Measurements from ENCODE around the gene CCL26. TPM values are rescaled to one million over a fixed set of nuclear protein-coding genes. Genes with fewer than 3 reads are reported as not detected.

The CCL26 gene
- total and polyA plus RNA-seq, 9 of the 15 experiments (the other 6 are each of a cell fraction or from before 2014, with no cell fraction given) = 2.3 to 26.8 (median 8.4) TPM

- TF ChIP-seq BCLAF1 (IDR thresholded peaks at IDR 0.05; ENCODE audit: borderline replicate concordance in 1 of 2, control insufficient read depth in 1 of 2, low read depth in 2 of 2, low read length in 1 of 2) (0 out of 4 replicates have a peak, but pooled peaks of 1 of the 2 experiments have one; percentile 51), HES1 (IDR thresholded peaks at IDR 0.05; ENCODE audit: low read depth) (peak; percentile 81), NFYB (IDR thresholded peaks at IDR 0.05; ENCODE audit: extremely low read depth, insufficient read length) (peak; percentile 97), MYC (IDR thresholded peaks at IDR 0.05; ENCODE audit: low read depth, low read length) (peak; percentile 89), MYC (CRISPR knock-in tag; IDR thresholded peaks at IDR 0.05; ENCODE audit: borderline replicate concordance, low read depth) (no peak), NR2C2 (CRISPR knock-in tag; IDR thresholded peaks at IDR 0.05) (no peak), NR2C2 (tag; IDR thresholded peaks at IDR 0.05) (peak; percentile 75), PYGO2 (tag; IDR thresholded peaks at IDR 0.05) (no peak), ZEB2 (IDR thresholded peaks at IDR 0.05) (peak; percentile 74), SMC3 (conservative IDR thresholded peaks at IDR 0.05; ENCODE audit: insufficient read depth, low read depth, low read length) (no peak), CBX1 (IDR thresholded peaks at IDR 0.05; ENCODE audit: low read depth) (peak; percentile 95), MTA3 (IDR thresholded peaks at IDR 0.05; ENCODE audit: borderline replicate concordance) (peak; percentile 82; the same call in 1 of the 2 replicates), ARNT (IDR thresholded peaks at IDR 0.05) (peak in 1 of 2 experiments; percentile 86; a peak in 2 of 4 replicates), GTF3C2 (IDR thresholded peaks at IDR 0.05; ENCODE audit: borderline replicate concordance, extremely low read depth, insufficient read length) (no peak), BCL6 (CRISPR knock-in tag; IDR thresholded peaks at IDR 0.05) (no peak), NR2C1 (IDR thresholded peaks at IDR 0.05) (peak; percentile 45; the same call in 1 of the 2 replicates), NR2C1 (tag; IDR thresholded peaks at IDR 0.05) (no peak; the same call in 1 of the 2 replicates), CXXC5 (CRISPR knock-in tag; IDR thresholded peaks at IDR 0.05) (peak; percentile 29; the same call in 1 of the 2 replicates), PKNOX1 (IDR thresholded peaks at IDR 0.05) (peak; percentile 95), FOXK2 (conservative IDR thresholded peaks at IDR 0.05 in 1 of 2, IDR thresholded peaks at IDR 0.05 in 1 of 2; ENCODE audit: low read depth in 2 of 2) (peak; percentile 86 to 87; a peak in 3 of 4 replicates)
Observed at GRCh38 chr7:75734586-75735458, 37.2 kb downstream of the CCL26 start (continued).
